Ishikawa (cell line): ENCODE results near the gene TINAG.

Source experiments
- CEBPB ChIP-seq: IDR thresholded peaks from 2 replicates; pipeline ENCODE4 v1.6.1; 2012
- CREB1 ChIP-seq: IDR thresholded peaks from 2 replicates; pipeline ENCODE4 v1.6.1; 2012; ENCODE audit warnings: low read depth
- EGR1 ChIP-seq: IDR thresholded peaks from 2 replicates; pipeline ENCODE4 v1.6.1; 2012
- EP300 ChIP-seq: IDR thresholded peaks from 2 replicates; pipeline ENCODE4 v1.6.1; 2012; ENCODE audit warnings: borderline replicate concordance
- FOXM1 ChIP-seq: IDR thresholded peaks from 2 replicates; pipeline ENCODE4 v1.6.1; 2012; ENCODE audit warnings: low read depth, borderline replicate concordance
- MAX ChIP-seq: IDR thresholded peaks from 2 replicates; pipeline ENCODE4 v1.6.1; 2012
- TAF1 ChIP-seq: IDR thresholded peaks from 2 replicates; pipeline ENCODE4 v1.6.1; 2012; ENCODE audit warnings: low read depth, mild to moderate bottlenecking
- TCF12 ChIP-seq: IDR thresholded peaks from 2 replicates; pipeline ENCODE4 v1.6.1; 2012; ENCODE audit warnings: low read depth
- TEAD4 ChIP-seq: IDR thresholded peaks from 2 replicates; pipeline ENCODE4 v1.6.1; 2012
- YY1 ChIP-seq: IDR thresholded peaks from 2 replicates; pipeline ENCODE4 v1.6.1; 2012; ENCODE audit warnings: low read depth
- ZBTB7A ChIP-seq: IDR thresholded peaks from 2 replicates; pipeline ENCODE4 v1.6.1; 2012; ENCODE audit warnings: low read depth
- TF ChIP-seq, protein P1 (sequence below): IDR thresholded peaks from 2 replicates; pipeline ENCODE4 v1.6.1; 2012; ENCODE audit warnings: low read depth, mild to moderate bottlenecking

GRCh38 chr6:54267798-54268197 lies 40.4 kb upstream of the TINAG start:
- TF ChIP-seq, protein P1, sequence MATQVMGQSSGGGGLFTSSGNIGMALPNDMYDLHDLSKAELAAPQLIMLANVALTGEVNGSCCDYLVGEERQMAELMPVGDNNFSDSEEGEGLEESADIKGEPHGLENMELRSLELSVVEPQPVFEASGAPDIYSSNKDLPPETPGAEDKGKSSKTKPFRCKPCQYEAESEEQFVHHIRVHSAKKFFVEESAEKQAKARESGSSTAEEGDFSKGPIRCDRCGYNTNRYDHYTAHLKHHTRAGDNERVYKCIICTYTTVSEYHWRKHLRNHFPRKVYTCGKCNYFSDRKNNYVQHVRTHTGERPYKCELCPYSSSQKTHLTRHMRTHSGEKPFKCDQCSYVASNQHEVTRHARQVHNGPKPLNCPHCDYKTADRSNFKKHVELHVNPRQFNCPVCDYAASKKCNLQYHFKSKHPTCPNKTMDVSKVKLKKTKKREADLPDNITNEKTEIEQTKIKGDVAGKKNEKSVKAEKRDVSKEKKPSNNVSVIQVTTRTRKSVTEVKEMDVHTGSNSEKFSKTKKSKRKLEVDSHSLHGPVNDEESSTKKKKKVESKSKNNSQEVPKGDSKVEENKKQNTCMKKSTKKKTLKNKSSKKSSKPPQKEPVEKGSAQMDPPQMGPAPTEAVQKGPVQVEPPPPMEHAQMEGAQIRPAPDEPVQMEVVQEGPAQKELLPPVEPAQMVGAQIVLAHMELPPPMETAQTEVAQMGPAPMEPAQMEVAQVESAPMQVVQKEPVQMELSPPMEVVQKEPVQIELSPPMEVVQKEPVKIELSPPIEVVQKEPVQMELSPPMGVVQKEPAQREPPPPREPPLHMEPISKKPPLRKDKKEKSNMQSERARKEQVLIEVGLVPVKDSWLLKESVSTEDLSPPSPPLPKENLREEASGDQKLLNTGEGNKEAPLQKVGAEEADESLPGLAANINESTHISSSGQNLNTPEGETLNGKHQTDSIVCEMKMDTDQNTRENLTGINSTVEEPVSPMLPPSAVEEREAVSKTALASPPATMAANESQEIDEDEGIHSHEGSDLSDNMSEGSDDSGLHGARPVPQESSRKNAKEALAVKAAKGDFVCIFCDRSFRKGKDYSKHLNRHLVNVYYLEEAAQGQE: no peak
- no peak for TF ChIP-seq MAX
- no peak for TF ChIP-seq TCF12
- no peak for TF ChIP-seq CEBPB
- TF ChIP-seq YY1: no peak
- TF ChIP-seq EP300: no peak
- TF ChIP-seq EGR1: no peak
- TF ChIP-seq TAF1: no peak
- 0 out of 2 replicates have a peak, but pooled peaks have one; percentile 27 for TF ChIP-seq TEAD4
- TF ChIP-seq CREB1: no peak
- TF ChIP-seq ZBTB7A: no peak
- no peak for TF ChIP-seq FOXM1
